Osteocyte (in vitro differentiated cells): ENCODE data around the gene WNT9A. TPM values are rescaled to one million over a fixed set of nuclear protein-coding genes. Genes with fewer than 3 reads are reported as not detected.

ENCODE experiments used
- DNase-seq: peaks from one replicate; pipeline ENCODE4 v3.0.0; 2021; ENCODE audit warnings: mixed read lengths; ENCODE audit not compliant: unreplicated experiment; ENCODE audit errors: extremely low spot score
- H3K27ac Mint-ChIP-seq: one replicate; pipeline ENCODE4 v1.8.0; 2021; ENCODE audit warnings: mild to moderate bottlenecking, mixed read lengths; ENCODE audit not compliant: unreplicated experiment
- H3K27me3 Mint-ChIP-seq: one replicate; pipeline ENCODE4 v1.8.0; 2021; ENCODE audit warnings: mixed read lengths; ENCODE audit not compliant: unreplicated experiment
- H3K36me3 Mint-ChIP-seq: one replicate; pipeline ENCODE4 v1.8.0; 2021; ENCODE audit warnings: mixed read lengths; ENCODE audit not compliant: unreplicated experiment
- H3K4me1 Mint-ChIP-seq: one replicate; pipeline ENCODE4 v1.8.0; 2021; ENCODE audit warnings: mixed read lengths; ENCODE audit not compliant: unreplicated experiment
- H3K4me3 Mint-ChIP-seq: one replicate; pipeline ENCODE4 v1.8.0; 2021; ENCODE audit warnings: mild to moderate bottlenecking, moderate library complexity, mixed read lengths; ENCODE audit not compliant: unreplicated experiment
- H3K9me3 Mint-ChIP-seq: one replicate; pipeline ENCODE4 v1.8.0; 2021; ENCODE audit warnings: mixed read lengths; ENCODE audit not compliant: unreplicated experiment
- CTCF ChIP-seq: fragments of 200-600 bp; sonication (generic); IDR thresholded peaks from 2 replicates; pipeline ENCODE4 v1.5.0; 2021; ENCODE audit warnings: antibody characterized with exemption, mild to moderate bottlenecking, moderate library complexity
- total RNA-seq: library from RNA; stranded (reverse); gene quantifications from 2 replicates; pipeline ENCODE4 v1.2.1, GENCODE V29; 2021

Gene WNT9A
- total RNA-seq, 1 donor from 2014 or later, result 4.9 TPM

GRCh38 chr1:227938276-227938675 lies 9.5 kb downstream of the WNT9A start:
- no peak for TF ChIP-seq CTCF

GRCh38 chr1:227937838-227938145 lies 9.9 kb downstream of the WNT9A start:
- Mint-ChIP-seq H3K4me3 (no peak overlapping the region), H3K4me1 (peaks cover 6% of the 10 kb centered on the region), H3K9me3 (peaks cover 9% of the 10 kb centered on the region), H3K27ac (no peak overlapping the region), H3K36me3 (peaks cover 10% of the 10 kb centered on the region), H3K27me3 (no peaks in the 10 kb centered on the region)
- DNase-seq, result no peak
- TF ChIP-seq CTCF, result no peak

More at GRCh38 chr1:227938276-227938675, 9.5 kb downstream of the WNT9A start:
- H3K9me3 Mint-ChIP-seq, result peaks cover 9% of the 10 kb centered on the region
- peaks cover 6% of the 10 kb centered on the region for H3K4me1 Mint-ChIP-seq
- H3K4me3 Mint-ChIP-seq, result no peak overlapping the region
- H3K36me3 Mint-ChIP-seq, result peaks cover 7% of the 10 kb centered on the region
- no peak overlapping the region for H3K27ac Mint-ChIP-seq
- no peak for DNase-seq
- H3K27me3 Mint-ChIP-seq, result no peaks in the 10 kb centered on the region

DNA sequence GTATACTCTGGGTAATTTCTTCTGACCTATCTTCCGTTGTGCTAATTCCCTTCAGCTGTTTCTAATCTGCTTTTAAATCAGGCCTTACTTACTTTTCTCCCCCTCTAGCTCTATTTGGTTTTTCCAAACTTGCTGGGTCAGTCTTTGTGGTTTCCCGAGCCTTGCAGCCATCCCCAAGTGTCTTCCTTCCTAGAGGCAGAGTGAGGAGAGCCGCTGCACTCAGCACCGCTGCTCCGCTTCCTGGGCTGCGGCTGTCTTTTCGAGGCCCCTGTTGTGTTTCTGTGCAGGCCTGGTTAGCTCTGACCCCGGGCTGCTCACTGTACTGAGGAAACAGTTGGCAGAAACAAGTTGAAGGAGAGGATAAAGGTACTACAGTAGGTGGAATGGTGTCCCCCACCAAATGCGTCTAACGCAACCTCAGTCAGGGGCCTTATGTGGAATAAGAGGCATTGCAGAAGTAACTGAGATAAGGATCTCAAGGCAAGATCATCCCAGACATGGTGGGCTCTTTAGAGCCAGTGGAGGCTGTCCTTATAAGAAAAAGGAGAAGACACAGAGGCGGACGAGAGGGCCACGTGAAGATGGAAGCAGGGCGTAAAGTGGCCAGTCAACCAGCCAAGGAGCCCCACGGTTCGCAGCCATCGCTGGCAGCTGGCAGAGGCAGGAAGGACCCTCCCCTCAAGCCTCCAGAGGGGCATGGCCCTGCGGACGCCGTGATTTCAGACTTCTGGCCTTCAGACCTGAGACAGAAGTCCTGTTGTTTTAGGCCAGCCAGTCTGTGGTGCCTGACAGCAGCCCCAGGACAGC lies 10.5 kb downstream of the WNT9A start:
- Mint-ChIP-seq H3K9me3 (peaks cover 9% of the 10 kb centered on the region), H3K4me3 (no peak overlapping the region), H3K4me1 (peaks cover 6% of the 10 kb centered on the region), H3K36me3 (peaks cover 12% of the 10 kb centered on the region), H3K27me3 (peaks cover 2% of the 10 kb centered on the region), H3K27ac (no peak overlapping the region)
- DNase-seq, result no peak
- TF ChIP-seq CTCF, result no peak

DNA sequence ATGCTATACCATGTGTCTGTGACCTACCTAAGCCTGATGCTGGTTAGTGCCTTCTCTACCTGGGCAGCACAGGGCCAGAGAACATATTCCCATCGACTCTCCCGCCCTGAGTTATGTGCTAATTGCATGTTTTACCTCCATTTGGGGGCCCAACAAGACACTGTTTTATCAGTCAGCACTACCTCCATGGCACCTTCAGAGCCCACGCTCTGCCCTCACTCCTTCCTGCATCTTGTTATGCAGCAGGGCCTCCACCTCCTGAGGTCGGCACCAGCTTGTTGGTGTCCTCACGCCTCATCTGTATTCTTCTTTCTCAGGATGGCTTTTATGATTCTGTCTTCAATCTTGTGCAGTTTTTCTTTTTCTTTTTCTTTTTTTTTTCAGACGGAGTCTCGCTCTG lies 11.9 kb downstream of the WNT9A start:
- no peak for TF ChIP-seq CTCF
- no peak for DNase-seq
- Mint-ChIP-seq H3K4me3 (no peak overlapping the region), H3K27ac (no peak overlapping the region), H3K27me3 (peaks cover 5% of the 10 kb centered on the region), H3K4me1 (peaks cover 5% of the 10 kb centered on the region), H3K9me3 (peaks cover 9% of the 10 kb centered on the region), H3K36me3 (peaks cover 12% of the 10 kb centered on the region)

DNA sequence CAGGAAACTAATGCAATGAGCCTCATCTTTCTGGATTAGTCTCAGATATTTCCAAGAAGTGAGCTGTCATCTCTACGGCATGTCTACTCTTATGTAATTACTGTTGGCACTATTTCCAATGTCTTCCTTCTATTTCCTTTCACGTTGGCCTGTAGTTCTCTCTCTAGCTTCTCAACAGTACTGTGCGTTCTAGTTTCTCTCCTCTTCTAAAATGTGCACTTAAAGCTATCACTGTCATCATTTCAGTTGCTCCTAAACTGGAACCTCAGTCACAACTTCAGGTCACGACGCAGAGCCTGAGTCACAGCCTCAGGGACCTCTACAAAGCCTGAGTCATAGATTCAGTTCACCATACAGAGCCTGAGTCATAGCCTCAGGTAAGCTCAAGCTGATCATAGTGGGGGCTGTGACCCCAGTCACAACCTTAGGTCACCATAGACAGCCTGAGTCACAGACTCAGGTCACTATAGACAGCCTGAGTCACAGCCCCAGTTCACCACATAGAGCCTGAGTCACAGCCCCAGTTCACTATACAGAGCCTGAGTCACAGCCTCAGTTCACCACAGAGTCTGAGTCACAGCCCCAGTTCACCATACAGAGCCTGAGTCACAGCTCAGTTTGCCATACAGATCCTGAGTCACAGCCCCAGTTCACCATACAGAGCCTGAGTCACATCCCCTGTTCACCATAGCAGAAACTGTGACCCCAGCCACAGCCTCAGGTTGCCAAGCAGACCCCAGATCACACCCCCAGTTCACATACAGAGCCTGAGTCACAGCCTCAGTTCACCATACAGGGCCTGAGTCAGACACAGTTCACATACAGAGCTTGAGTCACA lies 13.0 kb downstream of the WNT9A start:
- H3K36me3 Mint-ChIP-seq, result peaks cover 12% of the 10 kb centered on the region
- no peak overlapping the region for H3K4me3 Mint-ChIP-seq
- no peak for TF ChIP-seq CTCF
- H3K27ac Mint-ChIP-seq, result no peak overlapping the region
- DNase-seq, result no peak
- peaks cover 5% of the 10 kb centered on the region for H3K27me3 Mint-ChIP-seq
- H3K4me1 Mint-ChIP-seq, result peaks cover 5% of the 10 kb centered on the region
- H3K9me3 Mint-ChIP-seq, result peaks cover 9% of the 10 kb centered on the region
